MCF 10A (cell line): Measurements from ENCODE around the gene CELSR1. TPM values are rescaled to one million over a fixed set of nuclear protein-coding genes. Genes with fewer than 3 reads are reported as not detected.

Experiments
- BruUV-seq: library from RNA; stranded (reverse); fragments of 400-500 nt; replicated peaks from 2 replicates; lab custom pipeline; 2021; lab: Mats Ljungman, UMichigan
- CTCF ChIA-PET: fragments of 300-600 bp; sonication (Branson Sonifier 250); formaldehyde crosslinking; extraction: SDS; loops from one replicate; lab custom pipeline; 2021; ENCODE audit warnings: antibody characterized with exemption, inconsistent platforms; lab: Yijun Ruan, JAX
- POLR2A ChIA-PET: fragments of 300-600, 350-650 bp; sonication (Branson Sonifier 250); formaldehyde crosslinking; extraction: SDS; loops from one replicate; lab custom pipeline; 2020; ENCODE audit warnings: antibody characterized with exemption, inconsistent platforms; lab: Yijun Ruan, JAX
- DNase-seq: peaks from one replicate; pipeline ENCODE4 v3.0.0-alpha.2; 2018; ENCODE audit not compliant: unreplicated experiment
- H3K27ac Mint-ChIP-seq: one replicate; pipeline ENCODE4 v1.8.0; 2022; ENCODE audit warnings: mild to moderate bottlenecking, low read depth, mixed read lengths; ENCODE audit not compliant: unreplicated experiment
- H3K27me3 Mint-ChIP-seq: one replicate; pipeline ENCODE4 v1.8.0; 2022; ENCODE audit warnings: mixed read lengths; ENCODE audit not compliant: insufficient read depth, unreplicated experiment
- H3K36me3 Mint-ChIP-seq: one replicate; pipeline ENCODE4 v1.8.0; 2022; ENCODE audit warnings: mild to moderate bottlenecking, moderate library complexity, mixed read lengths; ENCODE audit not compliant: insufficient read depth, unreplicated experiment
- H3K4me1 Mint-ChIP-seq: one replicate; pipeline ENCODE4 v1.8.0; 2022; ENCODE audit warnings: mixed read lengths; ENCODE audit not compliant: insufficient read depth, unreplicated experiment
- H3K4me3 Mint-ChIP-seq: one replicate; pipeline ENCODE4 v1.8.0; 2022; ENCODE audit warnings: mild to moderate bottlenecking, moderate library complexity, mixed read lengths; ENCODE audit not compliant: unreplicated experiment
- H3K9me3 Mint-ChIP-seq: one replicate; pipeline ENCODE4 v1.8.0; 2022; ENCODE audit warnings: mixed read lengths; ENCODE audit not compliant: unreplicated experiment
- CTCF ChIP-seq: fragments of 200-600 bp; IDR thresholded peaks from one replicate; pipeline ENCODE4 v1.8.0; 2022; ENCODE audit warnings: antibody characterized with exemption, mild to moderate bottlenecking; ENCODE audit not compliant: unreplicated experiment
- intact Hi-C: fragments of 100-400 bp; cut with micrococcal nuclease; formaldehyde crosslinking; loops from 2 replicates; pipeline ENCODE4 v1.14.1; 2022
- total RNA-seq: library from RNA; stranded (reverse); gene quantifications from 2 replicates; pipeline ENCODE4 v1.2.3, GENCODE V29; 2022

The CELSR1 gene
- total RNA-seq, 1 experiment from 2014 or later, result 49.1 TPM

- no TSS peak for BruUV-seq
These were observed 12.7 kb upstream of the CELSR1 start for GRCh38 chr22:46549971-46550641.

GRCh38 chr22:46549563-46549840 is 12.1 kb upstream of the CELSR1 start:
- Mint-ChIP-seq H3K4me3 (no peak overlapping the region), H3K4me1 (peaks cover 22% of the 10 kb centered on the region), H3K9me3 (no peaks in the 10 kb centered on the region), H3K27me3 (no peaks in the 10 kb centered on the region), H3K27ac (no peak overlapping the region), H3K36me3 (peaks cover 7% of the 10 kb centered on the region)
- intact Hi-C loops, result loop anchor here (5.0 kb wide), 1 partner anchor 542 kb away; no protein-coding TSS in a partner anchor
- DNase-seq, result no peak
- POLR2A ChIA-PET, result interaction anchor here (0.5 kb wide), 1 partner anchor 218 kb away, joined by 5 read pairs; no protein-coding TSS in a partner anchor
- BruUV-seq, result no TSS peak
- TF ChIP-seq CTCF, result no peak
- CTCF ChIA-PET, result interaction anchor here (0.6 to 5.0 kb wide), 3 partner anchors 12 to 182 kb away, joined by 4 to 30 read pairs (median 16); no protein-coding TSS in a partner anchor

More at GRCh38 chr22:46549971-46550641, 12.7 kb upstream of the CELSR1 start:
- POLR2A ChIA-PET, result no interaction called here
- H3K9me3 Mint-ChIP-seq, result no peaks in the 10 kb centered on the region
- H3K4me3 Mint-ChIP-seq, result no peak overlapping the region
- TF ChIP-seq CTCF, result no peak
- H3K27ac Mint-ChIP-seq, result no peak overlapping the region
- intact Hi-C loops, result loop anchor here (5.0 kb wide), 1 partner anchor 543 kb away; no protein-coding TSS in a partner anchor
- peaks cover 26% of the 10 kb centered on the region for H3K4me1 Mint-ChIP-seq
- peaks cover 7% of the 10 kb centered on the region for H3K36me3 Mint-ChIP-seq
- H3K27me3 Mint-ChIP-seq, result no peaks in the 10 kb centered on the region
- DNase-seq, result no peak
- CTCF ChIA-PET, result interaction anchor here (2.0 to 5.0 kb wide), 3 partner anchors 8 to 194 kb away, joined by 6 to 30 read pairs (median 12); no protein-coding TSS in a partner anchor

- H3K4me3 Mint-ChIP-seq, result peak overlapping the region; percentile 33
- POLR2A ChIA-PET, result interaction anchor here (0.9 to 2.2 kb wide), 7 partner anchors 9 to 211 kb away, joined by 4 to 31 read pairs (median 7); no protein-coding TSS in a partner anchor
These were observed 10.4 kb upstream of the CELSR1 start for GRCh38 chr22:46547883-46548244.

More at GRCh38 chr22:46547883-46548244, 10.4 kb upstream of the CELSR1 start:
- no peak for TF ChIP-seq CTCF
- Mint-ChIP-seq H3K27me3 (no peaks in the 10 kb centered on the region), H3K36me3 (peaks cover 7% of the 10 kb centered on the region), H3K4me1 (peaks cover 21% of the 10 kb centered on the region), H3K27ac (peak overlapping the region; percentile 85), H3K9me3 (no peaks in the 10 kb centered on the region)
- CTCF ChIA-PET, result interaction anchor here (0.6 to 5.0 kb wide), 8 partner anchors 10 to 198 kb away, joined by 3 to 30 read pairs (median 8); no protein-coding TSS in a partner anchor
- intact Hi-C loops, result loop anchor here (5.0 kb wide), 1 partner anchor 541 kb away; no protein-coding TSS in a partner anchor
- BruUV-seq, result no TSS peak
- no peak for DNase-seq
